Raji (cell line): ENCODE measurements around the gene HCFC1.

Experiments used
- POLR2A ChIP-seq: IDR thresholded peaks from 2 replicates; pipeline ENCODE4 v1.6.1; 2011; ENCODE audit warnings: low read depth, low read length, control low read depth; ENCODE audit not compliant: insufficient read depth

The HCFC1 gene

GRCh38 chrX:153921511-153922446, 49.8 kb downstream of the HCFC1 start:
- no peak for TF ChIP-seq POLR2A

DNA sequence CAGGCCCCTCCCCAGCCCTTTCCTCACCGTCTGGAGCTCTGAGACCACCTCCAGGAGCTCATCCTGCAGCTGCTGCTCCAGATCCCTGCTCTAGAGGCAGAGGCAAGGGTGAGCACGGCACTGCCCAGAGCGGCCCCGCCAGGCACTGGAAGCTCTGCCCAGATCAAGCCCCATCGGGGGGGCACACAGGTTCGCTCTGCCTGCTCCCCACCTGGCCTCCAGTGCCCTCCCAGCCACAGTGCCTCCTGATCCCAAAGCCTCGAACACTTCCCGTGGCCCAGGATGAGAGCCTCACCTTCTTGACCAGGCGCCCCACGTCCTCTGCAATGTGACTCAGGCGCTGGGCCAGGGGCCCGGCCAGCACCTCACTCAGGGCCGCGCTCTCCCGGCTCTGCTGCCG, 50.5 kb downstream of the HCFC1 start:
- no peak for TF ChIP-seq POLR2A

GRCh38 chrX:153920546-153920945, 51.1 kb downstream of the HCFC1 start:
- TF ChIP-seq POLR2A, result no peak

GRCh38 chrX:153919281-153919680, 52.3 kb downstream of the HCFC1 start:
- no peak for TF ChIP-seq POLR2A

DNA sequence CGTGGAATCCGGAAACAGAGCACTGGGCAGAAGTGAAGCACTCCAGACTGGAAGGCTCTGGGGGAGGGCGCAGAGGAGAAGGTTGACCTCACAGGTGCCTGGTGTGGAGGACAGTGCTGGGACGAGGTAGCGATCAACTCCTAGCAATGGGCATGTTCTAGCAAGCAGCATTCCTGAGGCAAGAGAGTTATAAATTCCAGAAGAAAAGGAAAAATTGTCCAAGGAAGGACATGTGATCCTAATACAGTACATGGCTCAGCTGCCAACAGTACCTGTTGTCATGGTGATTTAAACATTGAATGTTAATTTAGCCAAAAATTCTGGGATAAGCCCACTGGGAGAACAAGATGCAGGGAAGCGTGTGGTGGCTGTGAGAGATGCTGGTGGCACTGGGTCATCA, 53.7 kb downstream of the HCFC1 start:
- no peak for TF ChIP-seq POLR2A

DNA sequence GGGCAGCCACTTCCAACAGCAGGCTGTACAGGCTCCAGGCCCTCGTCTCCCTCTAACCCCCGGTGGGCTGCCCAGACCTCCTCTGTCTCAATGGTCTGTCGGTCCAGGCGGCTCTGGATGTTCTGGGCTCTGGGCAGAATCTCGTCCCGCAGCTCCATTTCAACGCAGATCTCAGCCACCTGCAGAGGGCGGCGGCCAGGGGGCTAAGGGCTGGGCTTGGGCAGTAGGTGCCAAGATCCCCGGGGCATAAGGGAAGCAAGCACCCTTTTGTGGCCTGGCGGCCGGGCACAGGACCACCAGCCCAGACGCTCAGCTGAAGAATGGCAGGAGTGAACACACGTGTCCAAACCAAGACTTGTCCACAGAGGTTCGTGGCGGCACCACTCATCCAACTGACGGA, 57.9 kb downstream of the HCFC1 start:
- no peak for TF ChIP-seq POLR2A

GRCh38 chrX:153913211-153913610, 58.4 kb downstream of the HCFC1 start:
- TF ChIP-seq POLR2A, result no peak

DNA sequence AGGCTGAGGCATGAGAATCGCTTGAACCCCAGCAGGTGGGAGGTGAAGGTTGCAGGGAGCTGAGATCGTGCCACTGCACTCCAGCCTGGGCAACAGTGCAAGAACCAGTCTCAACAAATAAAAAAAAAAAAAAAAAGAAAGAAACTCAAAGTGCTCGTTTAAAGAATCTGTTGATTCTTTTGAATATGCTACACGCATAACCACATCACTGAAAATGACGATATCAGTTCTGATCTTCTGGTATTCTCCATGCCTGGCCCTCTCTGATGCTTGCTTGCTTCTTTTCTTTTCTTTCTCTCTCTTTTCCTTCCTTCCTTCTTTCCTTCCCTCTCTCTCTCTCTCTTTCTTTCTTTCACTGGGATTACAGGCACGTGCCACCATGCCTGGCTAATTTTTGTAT, 59.8 kb downstream of the HCFC1 start:
- no peak for TF ChIP-seq POLR2A

DNA sequence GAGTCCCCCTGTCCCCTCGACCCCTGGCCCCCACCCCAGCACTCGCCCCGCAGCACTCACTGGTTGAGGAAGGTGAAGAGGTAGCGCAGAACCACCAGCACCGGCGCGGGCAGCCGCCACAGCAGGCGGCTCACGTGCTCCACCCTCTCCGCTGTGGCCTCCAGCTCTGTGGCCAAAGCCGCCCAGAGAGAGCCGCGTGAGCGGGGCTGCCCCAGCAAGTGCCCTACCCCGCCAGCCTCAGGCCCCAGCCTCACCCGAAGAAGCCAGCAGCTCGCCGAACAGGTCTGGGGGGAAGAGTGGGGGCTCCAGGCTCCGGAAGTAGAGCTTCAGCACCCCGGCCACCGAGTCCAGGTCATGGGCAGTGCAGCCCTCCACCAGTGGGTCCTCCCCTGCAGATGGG, 61.2 kb downstream of the HCFC1 start:
- TF ChIP-seq POLR2A, result no peak

- TF ChIP-seq POLR2A, result no peak
Observed at GRCh38 chrX:153909980-153910360, 61.6 kb downstream of the HCFC1 start.

- no peak for TF ChIP-seq POLR2A
Observed at GRCh38 chrX:153909024-153909979, 62.3 kb downstream of the HCFC1 start.

DNA sequence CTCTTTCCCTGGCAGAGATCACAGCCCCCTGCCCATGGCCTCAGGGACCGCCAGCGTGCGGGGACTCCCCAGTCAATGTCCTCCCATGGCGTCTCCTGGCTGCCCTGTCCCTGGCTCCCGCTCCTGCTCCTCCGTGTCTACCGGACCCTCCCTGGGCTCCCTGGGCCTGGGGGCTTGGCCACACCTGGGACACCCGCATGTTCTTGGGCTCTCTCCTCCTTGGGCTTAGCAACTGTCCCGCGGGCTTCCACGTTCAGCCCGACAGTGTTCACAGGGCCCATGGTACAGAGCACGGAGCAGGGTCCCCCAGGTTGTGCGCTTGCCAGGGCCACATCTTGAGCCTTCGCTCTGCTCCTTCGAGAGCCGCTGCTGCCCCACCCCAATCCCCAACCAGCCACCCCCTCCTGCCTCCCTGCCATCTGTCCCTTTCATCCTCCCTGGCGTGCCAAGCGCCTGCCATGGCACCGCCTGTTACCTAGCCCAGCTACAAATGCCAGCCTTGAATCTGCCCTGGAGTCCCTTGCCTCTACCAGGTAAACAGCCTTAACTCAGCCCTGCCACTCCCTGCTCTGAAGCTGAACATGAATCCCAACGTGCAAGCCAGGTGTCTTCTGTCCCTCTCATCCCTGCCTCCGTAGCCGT, 63.3 kb downstream of the HCFC1 start:
- TF ChIP-seq POLR2A, result no peak

DNA sequence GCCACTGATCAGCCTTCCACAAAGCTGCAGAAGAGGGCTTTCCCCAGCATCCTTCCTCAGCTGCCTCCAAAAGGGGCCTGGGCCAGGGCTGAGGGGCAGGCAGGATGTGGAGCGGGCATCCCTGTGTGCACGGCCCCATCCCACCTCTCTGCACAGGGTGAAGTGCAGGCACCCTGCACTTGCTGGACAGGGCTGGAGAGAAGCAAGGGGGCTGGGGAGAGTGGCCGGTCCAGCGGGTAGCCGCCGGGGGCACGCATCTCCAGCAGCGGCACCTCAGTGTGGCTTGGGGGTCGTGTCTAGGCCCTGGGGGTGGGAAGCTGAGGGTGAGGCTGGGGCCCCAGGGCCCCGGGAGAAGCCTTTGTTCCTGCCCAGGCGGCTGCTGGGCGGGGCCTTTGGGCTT, 64.2 kb downstream of the HCFC1 start:
- TF ChIP-seq POLR2A, result no peak

- TF ChIP-seq POLR2A, result no peak
Observed at GRCh38 chrX:153906126-153906917, 65.3 kb downstream of the HCFC1 start.

DNA sequence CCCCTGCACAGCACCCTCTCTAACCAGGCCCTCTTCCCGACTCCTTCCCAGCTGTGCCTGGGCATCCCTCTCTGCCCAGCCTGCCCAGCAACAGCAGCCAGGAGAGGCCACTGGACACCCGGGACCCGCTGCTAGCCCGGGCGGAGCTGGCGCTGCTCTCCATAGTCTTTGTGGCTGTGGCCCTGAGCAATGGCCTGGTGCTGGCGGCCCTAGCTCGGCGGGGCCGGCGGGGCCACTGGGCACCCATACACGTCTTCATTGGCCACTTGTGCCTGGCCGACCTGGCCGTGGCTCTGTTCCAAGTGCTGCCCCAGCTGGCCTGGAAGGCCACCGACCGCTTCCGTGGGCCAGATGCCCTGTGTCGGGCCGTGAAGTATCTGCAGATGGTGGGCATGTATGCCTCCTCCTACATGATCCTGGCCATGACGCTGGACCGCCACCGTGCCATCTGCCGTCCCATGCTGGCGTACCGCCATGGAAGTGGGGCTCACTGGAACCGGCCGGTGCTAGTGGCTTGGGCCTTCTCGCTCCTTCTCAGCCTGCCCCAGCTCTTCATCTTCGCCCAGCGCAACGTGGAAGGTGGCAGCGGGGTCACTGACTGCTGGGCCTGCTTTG, 66.0 kb downstream of the HCFC1 start:
- no peak for TF ChIP-seq POLR2A
